Activated T-helper 17 cell treated with anti-CD3 and anti-CD28 coated beads, Interleukin-2, amount 50 U/mL, for 72 hours (primary cell): ENCODE data around the gene HLA-DPB1. TPM values are rescaled to one million over a fixed set of nuclear protein-coding genes. Genes with fewer than 3 reads are reported as not detected.
A peak's percentile ranks its signal among the peaks of the same experiment; 100 is the strongest.

Experiments
- ATAC-seq: fragments of 150-1000 bp; cut with Tn5 transposase; replicated peaks from 2 replicates; pipeline ENCODE4 v1.10.0; 2021; ENCODE audit warnings: mild to moderate bottlenecking, moderate library complexity
- H3K27ac Mint-ChIP-seq: one replicate; pipeline ENCODE4 v1.8.0; 2022; ENCODE audit warnings: mixed read lengths
- H3K27me3 Mint-ChIP-seq: one replicate; pipeline ENCODE4 v1.8.0; 2022; ENCODE audit warnings: mixed read lengths
- H3K36me3 Mint-ChIP-seq: one replicate; pipeline ENCODE4 v1.8.0; 2022; ENCODE audit warnings: low read depth, mild to moderate bottlenecking, mixed read lengths
- H3K4me1 Mint-ChIP-seq: one replicate; pipeline ENCODE4 v1.8.0; 2022; ENCODE audit warnings: mixed read lengths
- H3K4me3 Mint-ChIP-seq: one replicate; pipeline ENCODE4 v1.8.0; 2022; ENCODE audit warnings: mild to moderate bottlenecking, mixed read lengths
- H3K9me3 Mint-ChIP-seq: one replicate; pipeline ENCODE4 v1.8.0; 2022; ENCODE audit warnings: mixed read lengths
- total RNA-seq, 2 donors: library from RNA; stranded (reverse); gene quantifications; one replicate each; pipeline ENCODE4 v1.2.3, GENCODE V29; 2022

The HLA-DPB1 gene
- total RNA-seq = 10 to 100 TPM; 21.4 to 69.1 TPM

GRCh38 chr6:33075568-33076405 is at the start of gene HLA-DPB1:
Gene HLA-DPB1, plus strand, starts transcription at chr6:33075990. Its CDS starts 52 bp downstream, at chr6:33076042.
- H3K27me3 Mint-ChIP-seq = no peaks in the 10 kb centered on the region
- H3K4me3 Mint-ChIP-seq = peak within 1 kb of the TSS; percentile 81
- H3K4me1 Mint-ChIP-seq = peaks cover 25% of the 10 kb centered on the region
- no peaks in the 10 kb centered on the region for H3K9me3 Mint-ChIP-seq
- peak within 1 kb of the TSS; percentile 45 for H3K27ac Mint-ChIP-seq
- no peaks in the 10 kb centered on the region for H3K36me3 Mint-ChIP-seq
- peak; percentile 93 for ATAC-seq

- H3K27ac Mint-ChIP-seq = no peak overlapping the region
- no peaks in the 10 kb centered on the region for H3K9me3 Mint-ChIP-seq
- ATAC-seq = no peak
- peaks cover 5% of the 10 kb centered on the region for H3K4me1 Mint-ChIP-seq
- H3K36me3 Mint-ChIP-seq = no peaks in the 10 kb centered on the region
- peaks cover 4% of the 10 kb centered on the region for H3K27me3 Mint-ChIP-seq
- no peak overlapping the region for H3K4me3 Mint-ChIP-seq
These were observed 47.5 kb upstream of the HLA-DPB1 start for GRCh38 chr6:33028220-33028849.

- Mint-ChIP-seq H3K4me1 (peaks cover 5% of the 10 kb centered on the region), H3K4me3 (no peak overlapping the region), H3K27ac (peak overlapping the region; percentile 10), H3K27me3 (peaks cover 4% of the 10 kb centered on the region), H3K9me3 (no peaks in the 10 kb centered on the region), H3K36me3 (no peaks in the 10 kb centered on the region)
- peak; percentile 85 for ATAC-seq
These were observed 46.2 kb upstream of the HLA-DPB1 start for GRCh38 chr6:33029328-33030184.

- H3K27me3 Mint-ChIP-seq = peaks cover 8% of the 10 kb centered on the region
- peaks cover 5% of the 10 kb centered on the region for H3K4me1 Mint-ChIP-seq
- H3K27ac Mint-ChIP-seq = peak overlapping the region; percentile 10
- no peak for ATAC-seq
- no peak overlapping the region for H3K4me3 Mint-ChIP-seq
- no peaks in the 10 kb centered on the region for H3K36me3 Mint-ChIP-seq
- peaks cover 4% of the 10 kb centered on the region for H3K9me3 Mint-ChIP-seq
These were observed 45.5 kb upstream of the HLA-DPB1 start for GRCh38 chr6:33030245-33030644.

- Mint-ChIP-seq H3K4me3 (no peak overlapping the region), H3K36me3 (no peaks in the 10 kb centered on the region), H3K4me1 (no peaks in the 10 kb centered on the region), H3K27me3 (peaks cover 17% of the 10 kb centered on the region), H3K9me3 (peaks cover 9% of the 10 kb centered on the region), H3K27ac (no peak overlapping the region)
- no peak for ATAC-seq
These were observed 41.2 kb upstream of the HLA-DPB1 start for GRCh38 chr6:33034554-33034953.

GRCh38 chr6:33036535-33036934 is 39.3 kb upstream of the HLA-DPB1 start:
- no peak for ATAC-seq
- Mint-ChIP-seq H3K9me3 (peaks cover 9% of the 10 kb centered on the region), H3K36me3 (no peaks in the 10 kb centered on the region), H3K27ac (no peak overlapping the region), H3K27me3 (peaks cover 13% of the 10 kb centered on the region), H3K4me1 (no peaks in the 10 kb centered on the region), H3K4me3 (no peak overlapping the region)

GRCh38 chr6:33040157-33040556 is 35.6 kb upstream of the HLA-DPB1 start:
- H3K36me3 Mint-ChIP-seq = no peaks in the 10 kb centered on the region
- H3K27me3 Mint-ChIP-seq = peaks cover 20% of the 10 kb centered on the region
- ATAC-seq = no peak

GRCh38 chr6:33049323-33050013 is 26.3 kb upstream of the HLA-DPB1 start:
- Mint-ChIP-seq H3K27me3 (peaks cover 42% of the 10 kb centered on the region), H3K27ac (no peak overlapping the region)
- ATAC-seq = no peak

More at GRCh38 chr6:33040157-33040556, 35.6 kb upstream of the HLA-DPB1 start:
- H3K4me1 Mint-ChIP-seq = no peaks in the 10 kb centered on the region
- H3K4me3 Mint-ChIP-seq = no peak overlapping the region
- H3K27ac Mint-ChIP-seq = no peak overlapping the region
- peaks cover 6% of the 10 kb centered on the region for H3K9me3 Mint-ChIP-seq

GRCh38 chr6:33050014-33050810 is 25.6 kb upstream of the HLA-DPB1 start:
- Mint-ChIP-seq H3K4me3 (no peak overlapping the region), H3K9me3 (no peaks in the 10 kb centered on the region), H3K27me3 (peaks cover 39% of the 10 kb centered on the region), H3K4me1 (no peaks in the 10 kb centered on the region), H3K36me3 (no peaks in the 10 kb centered on the region), H3K27ac (no peak overlapping the region)
- ATAC-seq = no peak

More at GRCh38 chr6:33049323-33050013, 26.3 kb upstream of the HLA-DPB1 start:
- no peaks in the 10 kb centered on the region for H3K4me1 Mint-ChIP-seq
- H3K9me3 Mint-ChIP-seq = no peaks in the 10 kb centered on the region
- H3K36me3 Mint-ChIP-seq = no peaks in the 10 kb centered on the region
- no peak overlapping the region for H3K4me3 Mint-ChIP-seq

GRCh38 chr6:33052627-33053026 is 23.2 kb upstream of the HLA-DPB1 start:
- Mint-ChIP-seq H3K27me3 (peaks cover 26% of the 10 kb centered on the region), H3K9me3 (no peaks in the 10 kb centered on the region), H3K4me1 (peaks cover 5% of the 10 kb centered on the region), H3K36me3 (no peaks in the 10 kb centered on the region), H3K27ac (no peak overlapping the region), H3K4me3 (no peak overlapping the region)
- ATAC-seq = no peak

GRCh38 chr6:33053230-33053629 is 22.6 kb upstream of the HLA-DPB1 start:
- H3K9me3 Mint-ChIP-seq = no peaks in the 10 kb centered on the region
- no peak overlapping the region for H3K27ac Mint-ChIP-seq
- no peaks in the 10 kb centered on the region for H3K36me3 Mint-ChIP-seq
- peaks cover 5% of the 10 kb centered on the region for H3K4me1 Mint-ChIP-seq
- no peak overlapping the region for H3K4me3 Mint-ChIP-seq
- no peak for ATAC-seq
- H3K27me3 Mint-ChIP-seq = peaks cover 21% of the 10 kb centered on the region

GRCh38 chr6:33057222-33058150 is 18.3 kb upstream of the HLA-DPB1 start:
- peaks cover 5% of the 10 kb centered on the region for H3K4me1 Mint-ChIP-seq
- ATAC-seq = peak; percentile 34
- no peak overlapping the region for H3K27ac Mint-ChIP-seq
- H3K36me3 Mint-ChIP-seq = no peaks in the 10 kb centered on the region
- no peaks in the 10 kb centered on the region for H3K9me3 Mint-ChIP-seq
- peaks cover 5% of the 10 kb centered on the region for H3K27me3 Mint-ChIP-seq
- H3K4me3 Mint-ChIP-seq = no peak overlapping the region
